Colonic mucosa (tissue), 4 donors: ENCODE data around the gene MACC1. TPM values are rescaled to one million over a fixed set of nuclear protein-coding genes. Genes with fewer than 3 reads are reported as not detected.

ENCODE experiments used
- DNase-seq: peaks from one replicate; pipeline ENCODE4 v3.0.0-alpha.2; 2020
- H3K27ac ChIP-seq: fragments of 200-600 bp; one replicate; pipeline ENCODE4 v1.8.0; 2021
- H3K27me3 ChIP-seq: fragments of 200-600 bp; one replicate; pipeline ENCODE4 v1.8.0; 2021
- H3K36me3 ChIP-seq: fragments of 200-600 bp; one replicate; pipeline ENCODE4 v1.8.0; 2021
- H3K4me1 ChIP-seq: fragments of 200-600 bp; one replicate; pipeline ENCODE4 v1.8.0; 2021; ENCODE audit warnings: mild to moderate bottlenecking
- H3K4me3 ChIP-seq: fragments of 200-600 bp; one replicate; pipeline ENCODE4 v1.8.0; 2021
- H3K9ac ChIP-seq, 2 donors: one replicate each; pipeline ENCODE4 v1.7.0; 2013; ENCODE audit warnings: control low read depth in 2 of 2, low read depth in 2 of 2, low read length in 2 of 2
- H3K9me3 ChIP-seq: fragments of 200-600 bp; one replicate; pipeline ENCODE4 v1.8.0; 2021
- intact Hi-C: fragments of 100-400 bp; cut with DNase I; formaldehyde crosslinking; loops from one replicate; pipeline ENCODE4 v1.14.1; 2022
- total RNA-seq, 2 donors: library from RNA; stranded (reverse); fragmentation: NEBNext Ultra II Directional in 1 of 2; extraction: Animal tissue kit (Norgen Biotek cat#: 25700) in 1 of 2; gene quantifications; one replicate each; pipeline ENCODE4 v1.2.1, GENCODE V29; 2021
- TF ChIP-seq, protein P1 (sequence below): fragments of 200-600 bp; IDR thresholded peaks from one replicate; pipeline ENCODE4 v1.8.0; 2022; ENCODE audit warnings: antibody characterized with exemption, mild to moderate bottlenecking
- donor health status: healthy.
- donor health status: DM: no; HTN: no; CAD: no.
- donor health status: DM: no; HTN: no; CAD: no.

Gene MACC1
- total RNA-seq, 2 donors from 2014 or later, result 9.5 to 12.8 TPM

DNA sequence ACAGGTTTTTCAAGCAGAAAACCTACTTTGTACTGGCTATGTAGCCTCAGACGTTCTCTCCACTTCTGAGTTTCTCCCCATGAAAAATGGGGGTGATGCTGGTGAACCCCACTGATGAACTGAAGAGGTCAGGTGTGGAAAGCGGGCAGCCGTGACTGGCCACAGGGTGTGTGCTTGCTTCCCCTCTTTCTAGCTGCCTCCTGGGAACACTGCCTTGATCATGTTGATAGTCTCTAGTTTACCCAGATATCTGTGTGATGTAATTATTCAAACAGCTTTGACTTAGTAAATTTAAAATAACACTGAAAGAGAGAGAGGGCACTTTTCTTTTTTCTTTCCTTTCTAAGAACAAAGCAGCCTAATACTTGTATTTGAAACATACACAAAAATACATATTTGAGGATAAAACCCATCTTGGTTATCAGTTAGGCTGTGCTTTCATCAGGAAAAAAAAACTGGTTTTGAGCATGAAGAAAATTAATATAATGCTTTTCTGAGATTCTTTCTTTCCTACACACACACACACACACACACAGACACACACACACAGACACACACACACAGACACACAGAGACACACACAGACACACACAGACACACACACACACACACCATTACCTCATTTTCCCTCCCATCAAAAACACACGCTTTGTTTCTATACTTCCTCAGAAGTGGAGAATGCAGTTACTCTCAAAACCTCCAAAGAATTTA is 76.7 kb downstream of the MACC1 start:
- DNase-seq, result no peak
- Histone ChIP-seq H3K27ac (no peak overlapping the region), H3K9ac (no peak overlapping the region), H3K27me3 (no peaks in the 10 kb centered on the region), H3K9me3 (no peaks in the 10 kb centered on the region), H3K4me1 (no peaks in the 10 kb centered on the region), H3K4me3 (no peak overlapping the region), H3K36me3 (no peaks in the 10 kb centered on the region)
- TF ChIP-seq, protein P1, sequence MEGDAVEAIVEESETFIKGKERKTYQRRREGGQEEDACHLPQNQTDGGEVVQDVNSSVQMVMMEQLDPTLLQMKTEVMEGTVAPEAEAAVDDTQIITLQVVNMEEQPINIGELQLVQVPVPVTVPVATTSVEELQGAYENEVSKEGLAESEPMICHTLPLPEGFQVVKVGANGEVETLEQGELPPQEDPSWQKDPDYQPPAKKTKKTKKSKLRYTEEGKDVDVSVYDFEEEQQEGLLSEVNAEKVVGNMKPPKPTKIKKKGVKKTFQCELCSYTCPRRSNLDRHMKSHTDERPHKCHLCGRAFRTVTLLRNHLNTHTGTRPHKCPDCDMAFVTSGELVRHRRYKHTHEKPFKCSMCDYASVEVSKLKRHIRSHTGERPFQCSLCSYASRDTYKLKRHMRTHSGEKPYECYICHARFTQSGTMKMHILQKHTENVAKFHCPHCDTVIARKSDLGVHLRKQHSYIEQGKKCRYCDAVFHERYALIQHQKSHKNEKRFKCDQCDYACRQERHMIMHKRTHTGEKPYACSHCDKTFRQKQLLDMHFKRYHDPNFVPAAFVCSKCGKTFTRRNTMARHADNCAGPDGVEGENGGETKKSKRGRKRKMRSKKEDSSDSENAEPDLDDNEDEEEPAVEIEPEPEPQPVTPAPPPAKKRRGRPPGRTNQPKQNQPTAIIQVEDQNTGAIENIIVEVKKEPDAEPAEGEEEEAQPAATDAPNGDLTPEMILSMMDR, result no peak
- intact Hi-C loops, result no loop called here

DNA sequence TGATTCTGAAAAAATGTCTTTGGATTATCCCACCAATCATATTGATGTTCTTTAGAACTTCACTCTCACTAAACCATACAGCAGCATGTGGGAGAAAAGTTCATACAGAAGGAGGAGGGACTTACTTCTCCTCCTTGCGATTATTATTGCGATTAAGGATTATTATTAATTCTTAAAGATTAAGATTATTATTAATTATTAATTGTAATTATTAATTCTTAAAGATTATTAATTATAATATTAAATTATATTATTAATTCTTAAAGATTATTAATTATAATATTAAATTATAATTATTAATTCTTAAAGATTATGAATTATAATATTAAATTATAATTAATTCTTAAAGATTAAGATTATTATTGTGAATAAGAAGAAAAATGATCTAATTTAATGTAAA is 80.5 kb downstream of the MACC1 start:
- intact Hi-C loops, result no loop called here
- no peak overlapping the region for H3K27ac ChIP-seq
- no peaks in the 10 kb centered on the region for H3K9me3 ChIP-seq
- no peak overlapping the region for H3K4me3 ChIP-seq
- H3K36me3 ChIP-seq, result no peaks in the 10 kb centered on the region
- DNase-seq, result no peak
- H3K4me1 ChIP-seq, result no peaks in the 10 kb centered on the region
- TF ChIP-seq, protein P1, result no peak
- H3K9ac ChIP-seq, result no peak overlapping the region
- no peaks in the 10 kb centered on the region for H3K27me3 ChIP-seq

DNA sequence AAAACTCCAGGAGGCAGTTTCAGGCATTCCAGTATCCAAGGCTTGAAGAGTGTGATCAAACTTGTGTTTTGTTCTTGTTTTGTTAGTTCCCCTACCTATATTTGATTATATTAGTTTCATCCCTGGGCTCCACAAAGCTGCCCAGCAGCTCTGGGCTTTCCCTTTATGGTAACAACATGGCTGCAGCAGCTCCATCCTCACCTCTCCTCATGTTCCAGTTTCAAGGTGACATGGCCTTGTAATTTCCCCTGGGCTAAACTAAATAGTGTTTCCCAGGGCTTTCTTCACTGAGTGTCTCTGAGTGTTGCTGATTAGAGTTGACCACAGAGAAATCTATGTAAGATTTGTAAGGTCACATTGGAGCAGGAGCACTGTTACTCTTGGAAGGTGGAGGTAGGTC is 83.4 kb downstream of the MACC1 start:
- TF ChIP-seq, protein P1, result no peak
- H3K4me1 ChIP-seq, result no peaks in the 10 kb centered on the region
- no peak overlapping the region for H3K4me3 ChIP-seq
- H3K36me3 ChIP-seq, result no peaks in the 10 kb centered on the region
- no peak overlapping the region for H3K9ac ChIP-seq
- no peaks in the 10 kb centered on the region for H3K9me3 ChIP-seq
- no peak overlapping the region for H3K27ac ChIP-seq
- DNase-seq, result no peak
- H3K27me3 ChIP-seq, result no peaks in the 10 kb centered on the region
- intact Hi-C loops, result no loop called here

DNA sequence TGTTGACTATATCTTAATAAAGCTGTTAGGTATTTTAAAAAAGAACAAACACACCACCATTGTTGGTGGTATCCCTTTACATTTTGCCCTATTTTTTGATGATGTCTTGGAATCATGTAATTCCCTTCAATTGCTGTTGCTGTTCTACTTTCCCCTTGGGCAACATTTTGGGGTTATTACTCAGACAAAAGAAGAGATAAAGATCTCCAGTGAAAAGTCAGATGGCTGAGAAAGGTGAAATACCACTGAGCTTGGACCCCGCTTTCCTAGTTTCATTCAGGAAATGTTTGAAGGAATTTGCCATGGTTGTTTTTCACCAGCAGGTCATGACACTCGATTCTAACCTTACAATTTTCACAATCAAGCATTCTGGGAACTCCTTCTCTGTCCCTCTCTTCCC is 84.6 kb downstream of the MACC1 start:
- no peaks in the 10 kb centered on the region for H3K9me3 ChIP-seq
- TF ChIP-seq, protein P1, result no peak
- intact Hi-C loops, result no loop called here
- H3K9ac ChIP-seq, result no peak overlapping the region
- H3K4me1 ChIP-seq, result no peaks in the 10 kb centered on the region
- no peak overlapping the region for H3K27ac ChIP-seq
- DNase-seq, result no peak
- no peak overlapping the region for H3K4me3 ChIP-seq
- H3K27me3 ChIP-seq, result no peaks in the 10 kb centered on the region
- H3K36me3 ChIP-seq, result no peaks in the 10 kb centered on the region

DNA sequence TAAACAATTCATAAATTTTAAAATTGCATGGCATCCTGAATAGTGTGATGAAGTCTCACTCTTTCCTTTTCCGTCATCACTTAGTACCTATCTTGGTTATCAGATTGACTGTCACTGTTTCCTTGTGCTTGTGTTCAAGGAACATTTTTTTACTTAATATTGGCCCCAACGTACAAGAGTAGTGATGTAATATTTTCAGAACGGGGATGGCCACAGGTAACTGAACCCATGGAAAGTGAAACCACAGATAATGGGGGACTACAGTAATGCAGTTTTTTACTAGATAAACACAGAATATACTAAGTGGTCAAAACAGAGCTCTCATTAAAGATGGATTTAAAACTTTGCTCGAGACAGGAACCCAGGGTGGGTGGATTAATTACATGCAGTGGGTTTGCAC is 85.4 kb downstream of the MACC1 start:
- TF ChIP-seq, protein P1, result no peak
- Histone ChIP-seq H3K9me3 (no peaks in the 10 kb centered on the region), H3K27ac (no peak overlapping the region), H3K36me3 (no peaks in the 10 kb centered on the region), H3K4me3 (no peak overlapping the region), H3K4me1 (no peaks in the 10 kb centered on the region), H3K27me3 (no peaks in the 10 kb centered on the region), H3K9ac (no peak overlapping the region)
- DNase-seq, result no peak
- intact Hi-C loops, result no loop called here
